HepG2 (cell line): ENCODE data around the gene FBXO41. TPM values are rescaled to one million over a fixed set of nuclear protein-coding genes. Genes with fewer than 3 reads are reported as not detected.
A peak's percentile ranks its signal among the peaks of the same experiment; 100 is the strongest.

ENCODE experiments used
- ATAC-seq: fragments of 200-7000 bp; cut with Tn5 transposase; 3 replicates; pipeline ENCODE4 v1.9.1; 2020; ENCODE audit warnings: mild to moderate bottlenecking, moderate library complexity
- BruUV-seq: library from RNA; stranded (reverse); fragments of 400-500 nt; replicated peaks from 2 replicates; lab custom pipeline; 2021; lab: Mats Ljungman, UMichigan
- CTCF ChIA-PET: fragments of 300-600 bp; formaldehyde crosslinking; extraction: SDS; loops from one replicate; lab custom pipeline; 2021; ENCODE audit warnings: low total read pairs, inconsistent platforms, low intra/inter-chr PET ratio; lab: Yijun Ruan, JAX
- POLR2A ChIA-PET: fragments of 350-600 bp; sonication (Branson Sonifier 250); formaldehyde crosslinking; loops from one replicate; lab custom pipeline; 2020; ENCODE audit warnings: antibody characterized with exemption, inconsistent platforms; lab: Yijun Ruan, JAX
- DNase-seq: peaks from one replicate; pipeline ENCODE4 v3.0.0-alpha.2; 2015; ENCODE audit warnings: low spot score
- FAIRE-seq: peaks from 3 replicates; lab custom pipeline; 2011; peaks lifted over from hg19 to GRCh38; lab: Jason Lieb, UNC
- H2AFZ ChIP-seq: one replicate; pipeline ENCODE4 v1.6.1; 2011; ENCODE audit warnings: low read length, inconsistent platforms
- H3K27ac ChIP-seq: fragments of 300-600 bp; 3 replicates; pipeline ENCODE4 v1.8.0; 2011; ENCODE audit warnings: mixed run types, mild to moderate bottlenecking, mixed read lengths, low read length, inconsistent platforms; ENCODE audit not compliant: insufficient read depth; ENCODE audit errors: extremely low read length
- H3K27me3 ChIP-seq, 2 experiments: fragments of 200-600 bp in 1 of 2; 2 replicates in 1 of 2; 3 replicates in 1 of 2; pipeline versions ENCODE4 v1.6.0 to v1.8.0; 2011; ENCODE audit warnings: low read length in 2 of 2, mild to moderate bottlenecking in 2 of 2, moderate library complexity in 2 of 2, inconsistent platforms in 1 of 2; ENCODE audit not compliant: insufficient read depth in 2 of 2, control insufficient read depth in 1 of 2
- H3K36me3 ChIP-seq, 2 experiments: fragments of 200-600 bp in 1 of 2; replicated peaks in 1 of 2; 2 replicates in 1 of 2; 3 replicates in 1 of 2; pipeline versions ENCODE4 v1.5.1 to v1.8.0; 2011; ENCODE audit warnings: low read length in 2 of 2, inconsistent platforms in 1 of 2; ENCODE audit not compliant: insufficient read depth in 2 of 2, control insufficient read depth in 1 of 2
- H3K4me1 ChIP-seq: 2 replicates; pipeline ENCODE4 v1.5.1; 2012; ENCODE audit warnings: low read length, inconsistent platforms; ENCODE audit not compliant: insufficient read depth
- H3K4me2 ChIP-seq: 2 replicates; pipeline ENCODE4 v1.6.0; 2011; ENCODE audit warnings: low read depth, low read length, inconsistent platforms
- H3K4me3 ChIP-seq, 3 experiments: fragments of 200-600 bp in 1 of 3; sonication (generic), shearing (Covaris generic) in 1 of 3; replicated peaks in 1 of 3; 2 replicates each; pipeline ENCODE4 v1.5.1; 2011 to 2016; ENCODE audit warnings: low read length in 3 of 3, inconsistent platforms in 2 of 3, low read depth in 2 of 3, mild to moderate bottlenecking in 2 of 3, control low read depth in 1 of 3, mixed read lengths in 1 of 3; ENCODE audit not compliant: insufficient read depth in 1 of 3
- H3K79me2 ChIP-seq: one replicate; pipeline ENCODE4 v1.6.1; 2011; ENCODE audit warnings: low read length, inconsistent platforms; ENCODE audit not compliant: insufficient read depth
- H3K9ac ChIP-seq: 2 replicates; pipeline ENCODE4 v1.6.0; 2011; ENCODE audit warnings: mild to moderate bottlenecking, low read depth, low read length, inconsistent platforms; ENCODE audit not compliant: insufficient read depth
- H3K9me3 ChIP-seq: 2 replicates; pipeline ENCODE4 v1.5.1; 2012; ENCODE audit warnings: mild to moderate bottlenecking, low read length
- H4K20me1 ChIP-seq: 2 replicates; pipeline ENCODE4 v1.6.0; 2011; ENCODE audit warnings: inconsistent platforms, mild to moderate bottlenecking, low read length, moderate library complexity; ENCODE audit not compliant: insufficient read depth
- AKAP8 ChIP-seq: sonication (generic); formaldehyde crosslinking; IDR thresholded peaks from 2 replicates; pipeline ENCODE4 v1.5.1; 2020; ENCODE audit warnings: mild to moderate bottlenecking, missing genetic modification reagents
- GABPB1 ChIP-seq: IDR thresholded peaks from 2 replicates; pipeline ENCODE4 v1.6.1; 2016; ENCODE audit warnings: mild to moderate bottlenecking, missing genetic modification reagents, moderate library complexity, missing compliant biosample characterization
- JUNB ChIP-seq: sonication (generic); formaldehyde crosslinking; IDR thresholded peaks from 2 replicates; pipeline ENCODE4 v1.8.0; 2022; ENCODE audit warnings: missing genetic modification reagents, mild to moderate bottlenecking, borderline replicate concordance
- PLRG1 ChIP-seq: fragments of 450-650 bp; conservative IDR thresholded peaks from 2 replicates; pipeline ENCODE4 v1.6.1; 2016
- SALL1 ChIP-seq: sonication (generic); formaldehyde crosslinking; IDR thresholded peaks from 2 replicates; pipeline ENCODE4 v1.8.0; 2022; ENCODE audit warnings: mild to moderate bottlenecking, missing genetic modification reagents
- SALL2 ChIP-seq: sonication (generic); formaldehyde crosslinking; IDR thresholded peaks from 2 replicates; pipeline ENCODE4 v1.8.1; 2023; ENCODE audit warnings: mild to moderate bottlenecking, missing genetic modification reagents, inconsistent platforms
- ZFX ChIP-seq: sonication (generic); formaldehyde crosslinking; IDR thresholded peaks from 2 replicates; pipeline ENCODE4 v1.4.0; 2020; ENCODE audit warnings: mild to moderate bottlenecking, low read depth, missing genetic modification reagents, moderate library complexity
- ZMYM3 ChIP-seq: sonication (generic); formaldehyde crosslinking; IDR thresholded peaks from 2 replicates; pipeline ENCODE4 v1.5.1; 2020; ENCODE audit warnings: mild to moderate bottlenecking, missing genetic modification reagents
- ZNF124 ChIP-seq: sonication (generic); formaldehyde crosslinking; IDR thresholded peaks from 2 replicates; pipeline ENCODE4 v1.4.0; 2020; ENCODE audit warnings: missing genetic modification reagents
- ZNF232 ChIP-seq: sonication (generic); formaldehyde crosslinking; IDR thresholded peaks from 2 replicates; pipeline ENCODE4 v1.4.0; 2020; ENCODE audit warnings: missing genetic modification reagents, borderline replicate concordance
- ZNF317 ChIP-seq: sonication (generic); formaldehyde crosslinking; IDR thresholded peaks from 2 replicates; pipeline ENCODE4 v1.5.0; 2020; ENCODE audit warnings: mild to moderate bottlenecking, missing genetic modification reagents
- ZNF329 ChIP-seq: sonication (generic); formaldehyde crosslinking; IDR thresholded peaks from 2 replicates; pipeline ENCODE4 v1.9.0; 2021; ENCODE audit warnings: low read depth, mild to moderate bottlenecking, missing genetic modification reagents
- ZNF720 ChIP-seq: sonication (generic); formaldehyde crosslinking; IDR thresholded peaks from 2 replicates; pipeline ENCODE4 v1.4.0; 2020; ENCODE audit warnings: missing genetic modification reagents
- ZNF746 ChIP-seq: sonication (generic); formaldehyde crosslinking; IDR thresholded peaks from 2 replicates; pipeline ENCODE4 v1.8.0; 2022; ENCODE audit warnings: mild to moderate bottlenecking, missing genetic modification reagents
- ZNF891 ChIP-seq: sonication (generic); formaldehyde crosslinking; IDR thresholded peaks from 2 replicates; pipeline ENCODE4 v1.5.0; 2020; ENCODE audit warnings: mild to moderate bottlenecking, missing genetic modification reagents
- WGBS: methylation state at CpG from one replicate; pipeline ENCODE4 v1.1.6; 2017; ENCODE audit warnings: low lambda C conversion rate; 5-methylcytosine and 5-hydroxymethylcytosine counted together
- in situ Hi-C: cut with HindIII; loops from 2 replicates; pipeline ENCODE4 v1.10.0; 2017; ENCODE audit warnings: low pct_unique_long_range_greater_than_20kb; ENCODE audit not compliant: extremely low pct_ligation_motif_present
- intact Hi-C: fragments of 100-400 bp; cut with micrococcal nuclease; formaldehyde crosslinking; loops from one replicate; pipeline ENCODE4 v1.10.0; 2022; ENCODE audit not compliant: unreplicated experiment
- polyA plus RNA-seq, 8 experiments: library from polyadenylated mRNA; depleted of rRNA in 3 of 8; stranded (reverse) in 7 of 8; unstranded in 1 of 8; fragments of >200 nt; fragmentation: Illumina TruSeq in 4 of 8; extraction: Trizol in 4 of 8; gene quantifications; 2 replicates each; pipeline versions ENCODE4 v1.2.1 to v1.2.3, GENCODE V29; 2011 to 2016; ENCODE audit warnings: low read depth in 4 of 8, missing spikeins in 1 of 8, mixed read lengths in 1 of 8; ENCODE audit not compliant: insufficient read depth in 1 of 8
- total RNA-seq, 5 experiments: library from RNA; depleted of rRNA; stranded (reverse); fragments of >200 nt; fragmentation: Illumina TruSeq; extraction: Trizol; gene quantifications; 2 replicates each; pipeline ENCODE4 v1.2.3, GENCODE V29; 2016; ENCODE audit warnings: low read depth in 1 of 5
- TF ChIP-seq, protein P1 (sequence below): sonication (generic); IDR thresholded peaks from 2 replicates; pipeline ENCODE4 v1.6.1; 2016; ENCODE audit warnings: low read depth, borderline replicate concordance

FBXO41 gene
- total and polyA plus RNA-seq, 2 of the 13 experiments (the other 11 are each of a cell fraction or from before 2014, with no cell fraction given): 4.2 to 10.3 TPM

DNA sequence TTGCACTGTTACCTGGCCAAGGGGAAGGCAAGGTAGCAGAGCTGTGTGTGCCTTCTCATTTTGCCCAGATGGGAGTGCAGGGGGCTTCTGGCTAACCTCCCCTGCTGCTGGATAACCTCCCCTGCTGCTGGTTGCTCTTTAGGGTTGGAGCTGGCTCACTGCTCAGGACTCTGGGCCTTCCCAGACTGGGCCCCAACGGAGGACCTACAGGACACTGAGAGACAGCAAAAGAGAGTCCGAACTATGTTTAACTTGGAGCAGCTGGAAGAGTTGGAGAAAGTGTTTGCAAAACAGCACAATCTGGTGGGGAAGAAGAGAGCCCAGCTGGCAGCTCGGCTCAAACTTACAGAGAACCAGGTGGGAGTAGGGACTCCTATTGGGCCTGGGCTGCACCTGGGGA lies 76.0 kb downstream of the FBXO41 start:
- in situ Hi-C loops: no loop called here
- peak overlapping the region in 1 of 3 experiments; percentile 51; a peak in 2 of 6 replicates for H3K4me3 ChIP-seq
- H3K9me3 ChIP-seq: no peaks in the 10 kb centered on the region
- H2AFZ ChIP-seq: peak overlapping the region; percentile 51
- H3K9ac ChIP-seq: peak overlapping the region; percentile 37; the same call in 1 of the 2 replicates
- H3K36me3 ChIP-seq: no peaks in the 10 kb centered on the region
- H3K79me2 ChIP-seq: no peaks in the 10 kb centered on the region
- intact Hi-C loops: no loop called here
- no TSS peak for BruUV-seq
- FAIRE-seq (no peak), DNase-seq (no peak), ATAC-seq (peak; percentile 36)
- H3K27me3 ChIP-seq: peaks cover 0 to 3% of the 10 kb centered on the region in 2 experiments; a peak in 1 of 5 replicates
- H3K27ac ChIP-seq: peak overlapping the region; percentile 36
- CTCF ChIA-PET: interaction anchor here (0.6 kb wide), 1 partner anchor 31 kb away, joined by 3 read pairs; no protein-coding TSS in a partner anchor
- TF ChIP-seq ZNF329 (no peak), ZNF746 (no peak), ZNF317 (0 out of 2 replicates have a peak, but pooled peaks have one; percentile 60), SALL2 (CRISPR knock-in tag) (no peak), ZNF124 (CRISPR knock-in tag) (no peak), GABPB1 (no peak), AKAP8 (no peak), JUNB (CRISPR knock-in tag) (no peak), SALL1 (CRISPR knock-in tag) (peak; percentile 26; the same call in 1 of the 2 replicates), ZNF720 (CRISPR knock-in tag) (no peak), ZNF232 (CRISPR knock-in tag) (no peak), ZMYM3 (CRISPR knock-in tag) (peak; percentile 42; the same call in 1 of the 2 replicates), ZFX (CRISPR knock-in tag) (peak; percentile 69), PLRG1 (no peak), ZNF891 (no peak)
- TF ChIP-seq, protein P1, sequence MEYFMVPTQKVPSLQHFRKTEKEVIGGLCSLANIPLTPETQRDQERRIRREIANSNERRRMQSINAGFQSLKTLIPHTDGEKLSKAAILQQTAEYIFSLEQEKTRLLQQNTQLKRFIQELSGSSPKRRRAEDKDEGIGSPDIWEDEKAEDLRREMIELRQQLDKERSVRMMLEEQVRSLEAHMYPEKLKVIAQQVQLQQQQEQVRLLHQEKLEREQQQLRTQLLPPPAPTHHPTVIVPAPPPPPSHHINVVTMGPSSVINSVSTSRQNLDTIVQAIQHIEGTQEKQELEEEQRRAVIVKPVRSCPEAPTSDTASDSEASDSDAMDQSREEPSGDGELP: peak; percentile 56; the same call in 1 of the 2 replicates
- H3K4me2 ChIP-seq: peak overlapping the region; percentile 73
- H3K4me1 ChIP-seq: peaks cover 67% of the 10 kb centered on the region
- POLR2A ChIA-PET: interaction anchor here (1.5 to 2.3 kb wide), 4 partner anchors 16 to 137 kb away, joined by 3 to 8 read pairs (median 6); partner anchors contain the start of genes CCT7, PRADC1 and SFXN5
- no peaks in the 10 kb centered on the region for H4K20me1 ChIP-seq
- WGBS: 0% methylated on average over 3 of the region's 3 CpGs
